Testis (tissue), 2 donors: ENCODE results near the gene TSHZ1.

Experiments
- CTCF ChIP-seq, 3 experiments: fragments of 450-650 bp in 2 of 3; fragments of 200-600 bp in 1 of 3; sonication (generic) in 1 of 3; IDR thresholded peaks; one replicate each; pipeline ENCODE4 v1.5.1; 2016 to 2019; ENCODE audit warnings: antibody characterized with exemption in 3 of 3, mild to moderate bottlenecking in 2 of 3, moderate library complexity in 1 of 3
- POLR2A ChIP-seq: fragments of 450-650 bp; IDR thresholded peaks from one replicate; pipeline ENCODE4 v1.6.1; 2017; ENCODE audit warnings: antibody characterized with exemption, mild to moderate bottlenecking, moderate library complexity

DNA sequence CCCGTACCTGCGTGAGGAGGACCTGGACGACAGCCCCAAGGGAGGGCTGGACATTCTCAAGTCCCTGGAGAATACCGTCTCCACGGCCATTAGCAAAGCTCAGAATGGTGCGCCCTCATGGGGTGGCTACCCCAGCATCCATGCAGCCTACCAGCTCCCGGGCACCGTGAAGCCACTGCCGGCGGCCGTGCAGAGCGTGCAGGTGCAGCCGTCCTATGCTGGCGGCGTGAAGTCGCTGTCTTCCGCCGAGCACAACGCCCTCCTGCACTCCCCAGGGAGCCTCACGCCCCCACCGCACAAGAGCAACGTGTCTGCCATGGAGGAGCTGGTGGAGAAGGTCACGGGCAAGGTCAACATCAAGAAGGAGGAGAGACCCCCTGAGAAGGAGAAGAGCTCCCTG is 76.4 kb downstream of the TSHZ1 start:
- TF ChIP-seq CTCF (IDR thresholded peaks at IDR 0.05) (no peak), POLR2A (no peak)
